CD4-positive, alpha-beta memory T cell (primary cell): ENCODE data around the gene HOXB2. TPM values are rescaled to one million over a fixed set of nuclear protein-coding genes. Genes with fewer than 3 reads are reported as not detected.
A peak's percentile ranks its signal among the peaks of the same experiment; 100 is the strongest.

Experiments used
- CTCF ChIA-PET: fragments of 350-600 bp; sonication (Branson Sonifier 250); formaldehyde crosslinking; loops from one replicate; lab custom pipeline; 2021; ENCODE audit warnings: inconsistent platforms; ENCODE audit not compliant: partially characterized antibody; lab: Charles Lee
- POLR2A ChIA-PET: fragments of 350-600 bp; sonication (Branson Sonifier 250); formaldehyde crosslinking; loops from one replicate; lab custom pipeline; 2021; ENCODE audit not compliant: partially characterized antibody; lab: Charles Lee
- DNase-seq, 5 donors: peaks; one replicate each; pipeline versions ENCODE4 v3.0.0 to v3.0.0-alpha.2; 2020 to 2022; ENCODE audit warnings: mixed read lengths in 1 of 5
- H3K27ac ChIP-seq: one replicate; pipeline ENCODE4 v1.7.0; 2013; ENCODE audit warnings: low read depth, low read length
- H3K27me3 ChIP-seq: 2 replicates; pipeline ENCODE4 v1.7.0; 2013; ENCODE audit warnings: mild to moderate bottlenecking, low read length, moderate library complexity; ENCODE audit not compliant: insufficient read depth
- H3K36me3 ChIP-seq: 2 replicates; pipeline ENCODE4 v1.7.0; 2013; ENCODE audit warnings: mild to moderate bottlenecking, low read length, moderate library complexity; ENCODE audit not compliant: insufficient read depth
- H3K4me1 ChIP-seq: 2 replicates; pipeline ENCODE4 v1.7.0; 2013; ENCODE audit warnings: mild to moderate bottlenecking, low read length, moderate library complexity; ENCODE audit not compliant: insufficient read depth
- H3K4me3 ChIP-seq, 2 donors: one replicate each; pipeline ENCODE4 v1.7.0; 2013; ENCODE audit warnings: low read length in 2 of 2, mild to moderate bottlenecking in 1 of 2
- H3K9me3 ChIP-seq, 2 donors: one replicate each; pipeline ENCODE4 v1.7.0; 2013; ENCODE audit warnings: low read length in 2 of 2, control low read depth in 1 of 2; ENCODE audit not compliant: control insufficient read depth in 1 of 2
- H3K27ac Mint-ChIP-seq, 7 donors: one replicate each; pipeline ENCODE4 v1.8.0; 2020 to 2021; ENCODE audit warnings: mixed read lengths in 7 of 7, mild to moderate bottlenecking in 6 of 7, inconsistent platforms in 3 of 7, moderate library complexity in 3 of 7
- H3K27me3 Mint-ChIP-seq, 2 donors: one replicate each; pipeline ENCODE4 v1.8.0; 2020 to 2021; ENCODE audit warnings: mixed read lengths in 2 of 2
- H3K36me3 Mint-ChIP-seq, 2 donors: one replicate each; pipeline ENCODE4 v1.8.0; 2020 to 2021; ENCODE audit warnings: mixed read lengths in 2 of 2, inconsistent platforms in 1 of 2, mild to moderate bottlenecking in 1 of 2
- H3K4me1 Mint-ChIP-seq, 4 donors: one replicate each; pipeline ENCODE4 v1.8.0; 2020 to 2021; ENCODE audit warnings: mixed read lengths in 4 of 4, mild to moderate bottlenecking in 1 of 4
- H3K4me3 Mint-ChIP-seq, 8 donors: one replicate each; pipeline ENCODE4 v1.8.0; 2020 to 2021; ENCODE audit warnings: mixed read lengths in 8 of 8, mild to moderate bottlenecking in 7 of 8, moderate library complexity in 6 of 8, inconsistent platforms in 3 of 8
- H3K9me3 Mint-ChIP-seq, 8 donors: one replicate each; pipeline ENCODE4 v1.8.0; 2020 to 2021; ENCODE audit warnings: mixed read lengths in 8 of 8, mild to moderate bottlenecking in 5 of 8, inconsistent platforms in 3 of 8, moderate library complexity in 1 of 8
- intact Hi-C: fragments of 100-400 bp; cut with micrococcal nuclease; formaldehyde crosslinking; loops from one replicate; pipeline ENCODE4 v1.15.1; 2023
- polyA plus RNA-seq, 2 donors: library from polyadenylated mRNA; unstranded; fragments of 300-500 nt; fragmentation: Illumina TruSeq; gene quantifications; one replicate each; pipeline ENCODE4 v1.2.3, GENCODE V29; 2021
- total RNA-seq, 2 experiments: library from RNA; stranded (reverse); gene quantifications; one replicate each; pipeline ENCODE4 v1.2.3, GENCODE V29; 2021

Gene HOXB2
- total and polyA plus RNA-seq, 4 experiments from 2014 or later: 12.7 to 39.2 (median 35.4) TPM

DNA sequence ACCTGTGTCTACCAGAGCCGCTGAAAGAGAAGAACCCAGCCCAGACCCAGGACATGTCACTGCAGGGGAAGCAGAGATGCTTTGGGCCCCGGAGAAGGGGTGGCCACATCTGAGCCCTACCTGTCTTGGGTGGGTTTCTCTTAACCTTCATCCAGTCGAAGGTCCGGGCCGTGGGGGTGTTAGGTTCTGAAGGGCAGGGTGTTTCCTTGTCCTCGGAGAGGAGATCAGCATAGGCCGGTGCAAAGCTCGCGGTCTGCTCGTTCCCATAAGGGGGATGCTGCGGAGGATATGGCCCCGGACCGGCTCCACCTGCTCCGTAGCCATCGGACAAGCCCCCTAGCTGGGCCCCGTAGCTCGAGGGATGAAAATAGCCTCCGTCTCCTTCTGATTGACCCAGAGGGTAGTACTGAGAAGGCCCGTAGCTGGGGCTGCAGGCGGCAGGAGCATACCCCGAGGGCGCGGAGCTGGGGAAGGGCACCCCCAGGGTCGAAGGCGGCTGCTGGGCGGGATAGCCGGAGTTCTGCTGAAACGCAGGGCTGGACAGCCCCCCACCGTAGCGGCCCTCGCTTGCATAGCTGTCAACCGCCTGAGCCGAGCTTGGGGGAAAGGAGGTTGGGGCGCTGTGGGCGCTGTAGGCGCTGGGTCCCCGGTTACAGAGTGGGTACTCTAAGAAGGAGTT lies 14.6 kb downstream of the HOXB2 start:
- Mint-ChIP-seq H3K4me3 (no peak overlapping the region), H3K9me3 (no peaks in the 10 kb centered on the region), H3K27me3 (peaks cover 13% of the 10 kb centered on the region in 2 donors), H3K27ac (no peak overlapping the region), H3K4me1 (peaks cover 0 to 11% (median 1%) of the 10 kb centered on the region in 4 donors), H3K36me3 (no peaks in the 10 kb centered on the region)
- Histone ChIP-seq H3K9me3 (no peaks in the 10 kb centered on the region), H3K27ac (no peak overlapping the region), H3K4me1 (no peaks in the 10 kb centered on the region), H3K4me3 (no peak overlapping the region), H3K27me3 (no peaks in the 10 kb centered on the region), H3K36me3 (no peaks in the 10 kb centered on the region)
- intact Hi-C loops: no loop called here
- CTCF ChIA-PET: no interaction called here
- DNase-seq: no peak
- POLR2A ChIA-PET: no interaction called here

DNA sequence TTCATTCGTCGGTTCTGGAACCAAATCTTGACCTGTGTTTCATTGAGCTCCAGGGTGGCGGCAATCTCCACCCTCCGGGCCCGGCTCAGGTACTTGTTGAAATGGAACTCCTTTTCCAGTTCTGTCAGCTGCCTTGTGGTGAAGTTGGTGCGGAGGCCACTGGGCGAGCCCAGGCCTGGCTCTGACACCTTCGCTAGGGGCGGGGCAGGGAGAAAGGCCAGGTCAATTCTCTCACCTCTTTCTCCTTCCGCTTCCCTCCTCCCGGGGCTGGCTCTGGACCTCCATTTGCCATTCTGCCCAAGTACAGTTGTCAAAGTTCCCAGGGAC lies 15.3 kb downstream of the HOXB2 start:
- Histone ChIP-seq H3K36me3 (no peaks in the 10 kb centered on the region), H3K9me3 (no peaks in the 10 kb centered on the region), H3K27ac (no peak overlapping the region), H3K4me3 (no peak overlapping the region), H3K4me1 (no peaks in the 10 kb centered on the region), H3K27me3 (no peaks in the 10 kb centered on the region)
- Mint-ChIP-seq H3K4me1 (peaks cover 0 to 11% (median 1%) of the 10 kb centered on the region in 4 donors), H3K4me3 (no peak overlapping the region), H3K36me3 (no peaks in the 10 kb centered on the region), H3K27ac (no peak overlapping the region), H3K27me3 (peaks cover 17 to 18% of the 10 kb centered on the region in 2 donors), H3K9me3 (no peaks in the 10 kb centered on the region)
- ChIA-PET POLR2A (interaction anchor here (1.2 kb wide), 1 partner anchor 11 kb away, joined by 4 read pairs; no protein-coding TSS in a partner anchor), CTCF (no interaction called here)
- DNase-seq: no peak
- intact Hi-C loops: no loop called here

DNA sequence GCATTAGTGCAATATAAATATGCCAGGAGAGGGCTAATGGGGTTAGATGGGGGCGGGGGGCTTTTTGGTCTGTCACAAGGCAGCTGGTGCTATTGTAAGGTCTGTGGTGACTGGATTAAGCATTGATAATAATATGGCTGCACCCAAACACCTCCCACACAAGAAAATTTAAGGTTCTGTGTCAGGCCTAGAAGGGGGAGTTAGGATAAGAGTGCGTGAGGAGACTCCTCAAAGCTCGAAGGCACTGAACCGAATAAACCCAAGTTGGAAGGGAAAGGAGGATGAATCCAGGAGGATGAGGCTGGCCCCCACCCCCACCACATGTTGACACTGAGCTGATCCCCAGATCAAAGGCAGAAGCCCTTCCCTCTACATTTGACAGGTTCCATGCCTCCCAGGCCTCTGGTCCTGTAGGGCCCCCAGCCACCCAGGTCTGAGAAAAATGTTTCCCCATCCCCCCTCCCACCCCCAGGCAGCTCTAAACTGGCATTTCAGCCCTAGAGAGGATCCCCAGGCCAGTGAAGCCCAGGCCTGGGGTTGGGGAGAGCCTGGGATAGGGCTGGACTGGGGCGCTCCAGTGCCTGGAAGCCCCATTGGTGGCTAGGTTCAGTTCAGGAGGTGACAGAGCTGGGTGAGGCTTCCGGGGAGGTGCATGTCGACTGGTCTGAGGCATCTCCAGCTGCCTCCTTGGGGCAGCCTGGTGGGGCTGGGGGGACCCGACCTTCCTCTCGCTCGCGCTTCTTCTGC lies 15.8 kb downstream of the HOXB2 start:
- no peak overlapping the region for H3K4me3 Mint-ChIP-seq
- peaks cover 17 to 19% of the 10 kb centered on the region in 2 donors for H3K27me3 Mint-ChIP-seq
- peak overlapping the region in 1 of 7 donors; percentile 57 for H3K27ac Mint-ChIP-seq
- H3K9me3 ChIP-seq: no peaks in the 10 kb centered on the region
- ChIA-PET CTCF (no interaction called here), POLR2A (interaction anchor here (0.6 to 1.2 kb wide), 2 partner anchors 12 to 88 kb away, joined by 3 to 4 read pairs; no protein-coding TSS in a partner anchor)
- no peaks in the 10 kb centered on the region for H3K4me1 ChIP-seq
- H3K36me3 Mint-ChIP-seq: no peaks in the 10 kb centered on the region
- no peaks in the 10 kb centered on the region for H3K9me3 Mint-ChIP-seq
- intact Hi-C loops: no loop called here
- peaks cover 0 to 11% (median 1%) of the 10 kb centered on the region in 4 donors for H3K4me1 Mint-ChIP-seq
- H3K27ac ChIP-seq: no peak overlapping the region
- no peaks in the 10 kb centered on the region for H3K27me3 ChIP-seq
- no peaks in the 10 kb centered on the region for H3K36me3 ChIP-seq
- no peak for DNase-seq
- H3K4me3 ChIP-seq: no peak overlapping the region

DNA sequence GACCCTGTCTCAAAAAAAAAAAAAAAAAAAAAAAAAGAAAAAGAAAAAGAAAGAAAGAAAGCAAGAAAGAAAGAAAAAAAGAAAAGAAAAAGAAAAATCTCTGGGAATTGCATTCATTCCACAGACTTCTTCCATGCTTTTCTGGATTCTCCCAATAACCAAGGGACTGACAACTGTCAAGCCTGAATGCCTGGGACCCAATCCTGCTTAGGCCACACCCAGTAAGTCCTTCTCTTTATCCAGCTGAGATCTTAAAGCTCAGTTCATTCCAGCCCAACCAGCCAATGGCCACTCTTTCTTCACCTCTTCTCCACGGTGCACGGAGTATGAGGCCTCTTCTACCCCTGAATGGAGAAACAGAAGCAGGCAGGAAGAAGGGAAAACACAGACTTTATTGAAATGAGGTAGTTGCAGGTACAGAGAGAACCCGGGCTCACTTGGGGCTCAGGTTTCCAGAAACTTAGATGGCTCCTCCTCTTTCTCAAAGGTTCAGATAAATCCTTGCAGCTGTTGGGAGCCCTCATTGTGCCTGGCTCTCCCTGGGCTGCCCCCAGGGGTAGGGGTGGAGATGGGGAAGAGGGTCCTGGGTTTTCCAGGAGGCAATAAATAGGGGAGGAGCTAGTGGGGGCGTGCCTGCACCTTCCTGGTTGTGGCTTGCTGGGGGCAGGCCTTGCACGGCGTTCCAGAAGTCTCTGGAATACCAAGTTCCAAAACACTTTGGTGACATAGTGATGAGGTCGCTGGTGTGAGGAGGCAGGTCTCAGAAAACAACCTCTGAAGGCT lies 16.6 kb downstream of the HOXB2 start:
- H3K27ac Mint-ChIP-seq: peak overlapping the region in 1 of 7 donors; percentile 57
- ChIA-PET CTCF (no interaction called here), POLR2A (interaction anchor here (0.6 to 1.2 kb wide), 3 partner anchors 12 to 87 kb away, joined by 3 to 4 read pairs (median 3); no protein-coding TSS in a partner anchor)
- H3K4me3 Mint-ChIP-seq: no peak overlapping the region
- intact Hi-C loops: no loop called here
- H3K27me3 Mint-ChIP-seq: peaks cover 20 to 26% of the 10 kb centered on the region in 2 donors
- H3K36me3 Mint-ChIP-seq: no peaks in the 10 kb centered on the region
- no peaks in the 10 kb centered on the region for H3K9me3 Mint-ChIP-seq
- H3K4me3 ChIP-seq: no peak overlapping the region
- no peak for DNase-seq
- peaks cover 0 to 11% (median 1%) of the 10 kb centered on the region in 4 donors for H3K4me1 Mint-ChIP-seq
- no peaks in the 10 kb centered on the region for H3K27me3 ChIP-seq
- H3K27ac ChIP-seq: no peak overlapping the region
- H3K4me1 ChIP-seq: no peaks in the 10 kb centered on the region
- no peaks in the 10 kb centered on the region for H3K36me3 ChIP-seq
- H3K9me3 ChIP-seq: no peaks in the 10 kb centered on the region

DNA sequence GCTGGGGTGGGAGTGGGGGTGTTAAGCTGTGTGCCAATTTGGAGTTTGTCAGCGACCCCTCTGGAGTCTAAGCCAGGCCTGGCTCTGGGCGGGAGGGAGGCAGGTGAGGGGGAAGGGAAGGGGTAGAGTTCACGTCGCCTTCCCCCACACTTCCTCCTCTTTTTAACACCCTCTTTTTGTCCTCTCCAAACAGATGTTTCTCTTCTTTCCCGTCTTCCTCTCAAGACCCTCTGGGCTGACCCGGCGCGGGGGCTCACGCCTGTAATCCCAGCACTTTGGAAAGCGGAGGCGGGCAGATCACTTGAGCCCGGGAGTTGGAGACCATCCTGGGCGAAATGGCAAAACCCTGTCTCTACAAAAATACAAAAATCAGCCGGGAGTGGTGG lies 17.4 kb downstream of the HOXB2 start:
- Mint-ChIP-seq H3K4me1 (peaks cover 0 to 11% (median 1%) of the 10 kb centered on the region in 4 donors), H3K27me3 (peaks cover 21 to 30% of the 10 kb centered on the region in 2 donors), H3K9me3 (no peaks in the 10 kb centered on the region), H3K4me3 (peak overlapping the region in 2 of 8 donors; percentile 43 to 58), H3K36me3 (no peaks in the 10 kb centered on the region), H3K27ac (no peak overlapping the region)
- intact Hi-C loops: no loop called here
- no peak overlapping the region for H3K27ac ChIP-seq
- no peaks in the 10 kb centered on the region for H3K27me3 ChIP-seq
- DNase-seq: no peak
- H3K4me3 ChIP-seq: no peak overlapping the region
- no peaks in the 10 kb centered on the region for H3K9me3 ChIP-seq
- POLR2A ChIA-PET: interaction anchor here (0.6 kb wide), 1 partner anchor 28 kb away, joined by 3 read pairs; no protein-coding TSS in a partner anchor
- CTCF ChIA-PET: interaction anchor here (1.9 kb wide), 1 partner anchor 176 kb away, joined by 5 read pairs; no protein-coding TSS in a partner anchor
- H3K4me1 ChIP-seq: no peaks in the 10 kb centered on the region
- no peaks in the 10 kb centered on the region for H3K36me3 ChIP-seq

DNA sequence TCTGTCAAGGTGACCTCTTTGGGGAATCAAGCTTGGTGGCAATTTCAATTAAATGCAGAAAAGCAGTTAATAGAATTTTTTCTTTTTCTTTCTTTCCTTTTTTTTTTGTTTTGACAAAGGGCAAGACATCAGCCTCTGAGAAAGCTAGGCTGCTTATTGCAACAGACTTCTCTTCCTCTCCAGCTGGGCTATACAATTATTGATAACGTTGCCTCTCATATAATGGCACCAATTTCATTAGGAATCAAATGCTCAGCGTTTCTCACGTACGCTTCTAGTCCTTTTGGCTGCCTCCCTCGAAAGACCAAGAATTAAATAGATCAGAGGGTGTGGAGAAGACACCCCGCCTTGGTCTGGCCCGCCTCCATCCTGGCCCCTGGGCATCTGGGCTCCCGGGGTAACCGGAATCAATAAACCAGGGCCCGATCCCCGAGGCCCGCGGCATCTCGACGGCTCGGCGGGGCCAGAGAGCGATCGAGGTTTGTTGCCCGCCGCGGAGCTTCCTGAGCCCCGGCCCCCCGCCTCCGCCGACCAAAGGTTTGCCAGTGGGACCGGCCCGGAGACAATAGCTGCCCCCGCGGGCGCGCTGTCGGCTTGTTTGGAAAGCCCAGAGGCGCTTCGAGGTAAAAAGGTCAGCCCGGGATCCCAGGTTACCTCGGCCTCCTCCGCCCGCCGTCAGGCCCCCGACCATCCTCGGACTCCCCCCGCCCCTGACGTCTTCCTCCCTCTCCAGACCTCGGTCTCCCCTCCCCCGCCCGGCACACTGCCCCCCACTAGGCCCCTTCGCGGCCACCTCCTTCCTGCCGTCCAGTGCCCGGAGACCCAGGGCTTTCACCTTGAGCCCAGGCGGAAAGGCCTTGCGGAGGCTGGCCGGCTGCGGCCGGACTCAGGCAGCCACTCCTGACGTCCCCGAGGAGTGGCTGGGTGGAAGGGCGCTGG lies 18.0 kb downstream of the HOXB2 start:
- Mint-ChIP-seq H3K27me3 (peaks cover 21 to 32% of the 10 kb centered on the region in 2 donors), H3K4me1 (peaks cover 0 to 11% (median 1%) of the 10 kb centered on the region in 4 donors), H3K9me3 (no peaks in the 10 kb centered on the region), H3K27ac (no peak overlapping the region), H3K4me3 (peak overlapping the region in 2 of 8 donors; percentile 4 to 42), H3K36me3 (no peaks in the 10 kb centered on the region)
- no peak overlapping the region for H3K27ac ChIP-seq
- no peaks in the 10 kb centered on the region for H3K27me3 ChIP-seq
- no peak overlapping the region for H3K4me3 ChIP-seq
- H3K4me1 ChIP-seq: no peaks in the 10 kb centered on the region
- ChIA-PET CTCF (interaction anchor here (1.2 to 1.9 kb wide), 2 partner anchors 30 to 175 kb away, joined by 4 to 5 read pairs; no protein-coding TSS in a partner anchor), POLR2A (no interaction called here)
- no peaks in the 10 kb centered on the region for H3K9me3 ChIP-seq
- intact Hi-C loops: no loop called here
- DNase-seq: no peak
- no peaks in the 10 kb centered on the region for H3K36me3 ChIP-seq
